Keratinocyte (primary cell): Measurements from ENCODE around the gene TOX3.

ENCODE experiments used
- CTCF ChIP-seq, 3 experiments: IDR thresholded peaks in 1 of 3; conservative IDR thresholded peaks in 1 of 3; optimal IDR thresholded peaks in 1 of 3; 2 replicates in 2 of 3; 3 replicates in 1 of 3; pipeline versions ENCODE3 to v1.5.1; 2011; ENCODE audit warnings: low read length in 3 of 3, mild to moderate bottlenecking in 3 of 3, moderate library complexity in 2 of 3, control low read depth in 1 of 3, inconsistent platforms in 1 of 3; ENCODE audit not compliant: insufficient read depth in 2 of 3; ENCODE audit errors: extremely low read depth in 1 of 3
- EZH2 ChIP-seq: IDR thresholded peaks from one replicate; pipeline ENCODE4 v1.6.1; 2012; ENCODE audit warnings: inconsistent platforms, mild to moderate bottlenecking, low read length, moderate library complexity

DNA sequence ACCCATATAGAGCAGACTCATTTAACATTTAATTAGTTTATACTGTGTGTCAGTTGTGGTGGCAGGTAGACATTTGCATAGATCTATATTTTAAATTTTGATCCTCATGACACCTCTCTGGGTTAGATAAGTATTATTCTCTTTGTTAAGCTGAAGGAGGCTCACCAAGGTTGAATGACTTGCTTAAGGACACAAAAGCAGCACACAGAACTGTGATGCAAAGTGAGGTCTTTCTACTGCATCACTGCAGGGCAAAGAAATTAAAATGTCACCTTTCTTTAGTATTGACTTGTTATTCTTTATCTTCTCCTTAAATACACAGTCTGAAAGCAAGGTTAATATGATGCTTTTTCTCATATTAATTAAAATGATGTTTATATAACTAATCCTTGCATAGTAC, 8.6 kb upstream of the TOX3 start:
- no peak for TF ChIP-seq CTCF (optimal IDR thresholded peaks at IDR 0.05 in 1 of 3, IDR thresholded peaks at IDR 0.05 in 1 of 3, conservative IDR thresholded peaks at IDR 0.05 in 1 of 3; ENCODE audit: extremely low read depth in 1 of 3, insufficient read depth in 2 of 3, low read length in 3 of 3)
- no peak for TF ChIP-seq EZH2
